IPS-20b (cell line): ENCODE results near the gene SGF29.
"Not testable (repeated sequence)": the region's sequence is repeated elsewhere in the genome, so short reads cannot be mapped to it uniquely, and the experiment has no call there.

Experiments used
- H3K27ac ChIP-seq: one replicate; pipeline ENCODE4 v1.5.1; 2013; ENCODE audit warnings: low read length
- H3K27me3 ChIP-seq: 2 replicates; pipeline ENCODE4 v1.6.1; 2013; ENCODE audit warnings: mild to moderate bottlenecking, low read length, inconsistent platforms; ENCODE audit not compliant: insufficient read depth
- H3K36me3 ChIP-seq: 2 replicates; pipeline ENCODE4 v1.6.1; 2013; ENCODE audit warnings: low read depth, mild to moderate bottlenecking, inconsistent platforms, low read length, moderate library complexity; ENCODE audit not compliant: insufficient read depth
- H3K4me1 ChIP-seq: 2 replicates; pipeline ENCODE4 v1.6.1; 2013; ENCODE audit warnings: mild to moderate bottlenecking, control low read depth, inconsistent platforms, low read length, moderate library complexity; ENCODE audit not compliant: insufficient read depth
- H3K4me3 ChIP-seq: 2 replicates; pipeline ENCODE4 v1.5.1; 2013; ENCODE audit warnings: mild to moderate bottlenecking, low read length, inconsistent platforms
- H3K9ac ChIP-seq: 2 replicates; pipeline ENCODE4 v1.6.1; 2013; ENCODE audit warnings: low read depth, mild to moderate bottlenecking, inconsistent platforms, low read length, moderate library complexity
- H3K9me3 ChIP-seq: 2 replicates; pipeline ENCODE4 v1.6.1; 2013; ENCODE audit warnings: mild to moderate bottlenecking, low read depth, low read length, inconsistent platforms; ENCODE audit not compliant: insufficient read depth

SGF29 gene

GRCh38 chr16:28555561-28555960, 1.8 kb downstream of the SGF29 start:
- Histone ChIP-seq H3K4me1 (no peaks in the 10 kb centered on the region), H3K9me3 (no peaks in the 10 kb centered on the region), H3K4me3 (no peak overlapping the region), H3K36me3 (peaks cover 6% of the 10 kb centered on the region; the same call in 1 of the 2 replicates), H3K9ac (no peak overlapping the region), H3K27ac (no peak overlapping the region), H3K27me3 (peaks cover 4% of the 10 kb centered on the region; the same call in 1 of the 2 replicates)

GRCh38 chr16:28556914-28557320, 3.2 kb downstream of the SGF29 start:
- H3K4me1 ChIP-seq = no peaks in the 10 kb centered on the region
- no peak overlapping the region for H3K27ac ChIP-seq
- peaks cover 4% of the 10 kb centered on the region; the same call in 1 of the 2 replicates for H3K27me3 ChIP-seq
- no peak overlapping the region for H3K4me3 ChIP-seq
- H3K36me3 ChIP-seq = peaks cover 6% of the 10 kb centered on the region; the same call in 1 of the 2 replicates
- H3K9me3 ChIP-seq = no peaks in the 10 kb centered on the region
- no peak overlapping the region for H3K9ac ChIP-seq

GRCh38 chr16:28558456-28558855, 4.7 kb downstream of the SGF29 start:
- H3K36me3 ChIP-seq = peaks cover 6% of the 10 kb centered on the region; the same call in 1 of the 2 replicates
- no peak overlapping the region for H3K9ac ChIP-seq
- H3K27ac ChIP-seq = no peak overlapping the region
- no peaks in the 10 kb centered on the region for H3K4me1 ChIP-seq
- H3K9me3 ChIP-seq = no peaks in the 10 kb centered on the region
- no peak overlapping the region for H3K4me3 ChIP-seq
- peaks cover 4% of the 10 kb centered on the region; the same call in 1 of the 2 replicates for H3K27me3 ChIP-seq

- Histone ChIP-seq H3K4me1 (no peaks in the 10 kb centered on the region), H3K9ac (no peak overlapping the region), H3K27ac (no peak overlapping the region), H3K36me3 (peaks cover 6% of the 10 kb centered on the region; the same call in 1 of the 2 replicates), H3K9me3 (no peaks in the 10 kb centered on the region), H3K4me3 (no peak overlapping the region), H3K27me3 (no peaks in the 10 kb centered on the region)
These were observed 8.0 kb downstream of the SGF29 start for GRCh38 chr16:28561557-28562187.

GRCh38 chr16:28562199-28562598, 8.5 kb downstream of the SGF29 start:
- Histone ChIP-seq H3K36me3 (peaks cover 6% of the 10 kb centered on the region; the same call in 1 of the 2 replicates), H3K4me1 (no peaks in the 10 kb centered on the region), H3K4me3 (no peak overlapping the region), H3K27ac (no peak overlapping the region), H3K27me3 (no peaks in the 10 kb centered on the region), H3K9ac (no peak overlapping the region), H3K9me3 (peaks cover 3% of the 10 kb centered on the region; the same call in 1 of the 2 replicates)

- H3K4me3 ChIP-seq = no peak overlapping the region
- peaks cover 7% of the 10 kb centered on the region for H3K9me3 ChIP-seq
- peaks cover 6% of the 10 kb centered on the region; the same call in 1 of the 2 replicates for H3K36me3 ChIP-seq
- no peaks in the 10 kb centered on the region for H3K27me3 ChIP-seq
- no peaks in the 10 kb centered on the region for H3K4me1 ChIP-seq
- H3K9ac ChIP-seq = no peak overlapping the region
- H3K27ac ChIP-seq = no peak overlapping the region
These were observed 9.5 kb downstream of the SGF29 start for GRCh38 chr16:28563218-28563617.

GRCh38 chr16:28566233-28566925, 12.7 kb downstream of the SGF29 start:
- H3K36me3 ChIP-seq, H3K27me3 ChIP-seq, H3K27ac ChIP-seq, H3K9ac ChIP-seq, H3K9me3 ChIP-seq, H3K4me3 ChIP-seq, H3K4me1 ChIP-seq: not testable (repeated sequence)

GRCh38 chr16:28567292-28567691, 13.6 kb downstream of the SGF29 start:
- H3K9me3 ChIP-seq = peaks cover 7% of the 10 kb centered on the region
- no peak overlapping the region for H3K9ac ChIP-seq
- H3K4me3 ChIP-seq = no peak overlapping the region
- H3K27ac ChIP-seq = no peak overlapping the region
- no peaks in the 10 kb centered on the region for H3K27me3 ChIP-seq
- no peaks in the 10 kb centered on the region for H3K4me1 ChIP-seq
- no peaks in the 10 kb centered on the region for H3K36me3 ChIP-seq

- Histone ChIP-seq H3K9ac (no peak overlapping the region), H3K36me3 (no peaks in the 10 kb centered on the region), H3K4me3 (no peak overlapping the region), H3K9me3 (peaks cover 7% of the 10 kb centered on the region), H3K27me3 (no peaks in the 10 kb centered on the region), H3K4me1 (peaks cover 5% of the 10 kb centered on the region; the same call in 1 of the 2 replicates), H3K27ac (no peak overlapping the region)
These were observed 15.3 kb downstream of the SGF29 start for GRCh38 chr16:28569021-28569420.

GRCh38 chr16:28569968-28570752, 16.4 kb downstream of the SGF29 start:
- no peaks in the 10 kb centered on the region for H3K27me3 ChIP-seq
- H3K4me1 ChIP-seq = peaks cover 12% of the 10 kb centered on the region; the same call in 1 of the 2 replicates
- no peak overlapping the region for H3K4me3 ChIP-seq
- no peak overlapping the region for H3K9ac ChIP-seq
- H3K9me3 ChIP-seq = peaks cover 7% of the 10 kb centered on the region
- no peak overlapping the region for H3K27ac ChIP-seq
- no peaks in the 10 kb centered on the region for H3K36me3 ChIP-seq

- no peaks in the 10 kb centered on the region for H3K36me3 ChIP-seq
- H3K4me1 ChIP-seq = peaks cover 12% of the 10 kb centered on the region; the same call in 1 of the 2 replicates
- no peaks in the 10 kb centered on the region for H3K9me3 ChIP-seq
- no peak overlapping the region for H3K4me3 ChIP-seq
- no peaks in the 10 kb centered on the region for H3K27me3 ChIP-seq
- no peak overlapping the region for H3K27ac ChIP-seq
- H3K9ac ChIP-seq = no peak overlapping the region
These were observed 19.2 kb downstream of the SGF29 start for GRCh38 chr16:28572696-28573510.
